Effector CD4-positive, alpha-beta T cell (primary cell): ENCODE data around the gene COMMD3.
"Not testable (repeated sequence)": the region's sequence is repeated elsewhere in the genome, so short reads cannot be mapped to it uniquely, and the experiment has no call there.

Source experiments
- DNase-seq: peaks from one replicate; pipeline ENCODE4 v3.0.0-alpha.2; 2020
- total RNA-seq: gene quantifications from one replicate; lab custom pipeline; 2026; lab: John Stamatoyannopoulos, UW

The COMMD3 gene
- 3.6 reads per million, percentile 14 among the genes with 10 or more reads in this experiment for total RNA-seq

- peak; percentile 76 for DNase-seq
Measured at GRCh38 chr10:22316286-22317075, at the start of gene COMMD3. TSS of gene COMMD3 (plus strand) at chr10:22316388. CDS start at chr10:22316418, 30 bp downstream.

GRCh38 chr10:22268503-22268902 lies 47.7 kb upstream of the COMMD3 start:
- no peak for DNase-seq

GRCh38 chr10:22271786-22272185 lies 44.4 kb upstream of the COMMD3 start:
- no peak for DNase-seq

GRCh38 chr10:22278441-22278782 lies 37.8 kb upstream of the COMMD3 start:
- DNase-seq: no peak

GRCh38 chr10:22280078-22280477 lies 36.1 kb upstream of the COMMD3 start:
- no peak for DNase-seq

GRCh38 chr10:22285130-22285529 lies 31.1 kb upstream of the COMMD3 start:
- DNase-seq: no peak

- DNase-seq: no peak
Measured at GRCh38 chr10:22293747-22294404, 22.3 kb upstream of the COMMD3 start.

- DNase-seq: no peak
Measured at GRCh38 chr10:22294694-22295093, 21.5 kb upstream of the COMMD3 start.

- DNase-seq: no peak
Measured at GRCh38 chr10:22301193-22301592, 15.0 kb upstream of the COMMD3 start.

GRCh38 chr10:22303461-22303860 lies 12.7 kb upstream of the COMMD3 start:
- no peak for DNase-seq

GRCh38 chr10:22305721-22306120 lies 10.5 kb upstream of the COMMD3 start:
- DNase-seq: no peak

- no peak for DNase-seq
Measured at GRCh38 chr10:22308390-22308789, 7.8 kb upstream of the COMMD3 start.

GRCh38 chr10:22309180-22310000 lies 6.8 kb upstream of the COMMD3 start:
- no peak for DNase-seq

- not testable (repeated sequence) for DNase-seq
Measured at GRCh38 chr10:22310012-22310411, 6.2 kb upstream of the COMMD3 start.

GRCh38 chr10:22310928-22311327 lies 5.3 kb upstream of the COMMD3 start:
- DNase-seq: no peak

GRCh38 chr10:22314852-22315251 lies 1.3 kb upstream of the COMMD3 start:
- DNase-seq: no peak

GRCh38 chr10:22315455-22316285 lies 518 bp upstream of the COMMD3 start:
- no peak for DNase-seq

GRCh38 chr10:22317076-22317370 lies 835 bp downstream of the COMMD3 start:
- no peak for DNase-seq

GRCh38 chr10:22317771-22318565 lies 1.8 kb downstream of the COMMD3 start:
- no peak for DNase-seq

- DNase-seq: no peak
Measured at GRCh38 chr10:22318772-22319171, 2.6 kb downstream of the COMMD3 start.

GRCh38 chr10:22319547-22319979 lies 3.4 kb downstream of the COMMD3 start:
- no peak for DNase-seq
